ENCODE results near the gene HYCC1. TPM values are rescaled to one million over a fixed set of nuclear protein-coding genes. Genes with fewer than 3 reads are reported as not detected.

Gene HYCC1
- total and polyA plus RNA-seq, 2 donors (not counting 3 experiments of a cell fraction or from before 2014, with no cell fraction given) = 14.5 to 51.8 TPM

GRCh38 chr7:22996470-22996869, 17.5 kb downstream of the HYCC1 start:
- POLR2A ChIA-PET = no interaction called here
- CTCF ChIA-PET = interaction anchor here (1.1 to 1.5 kb wide), 2 partner anchors 9 to 436 kb away, joined by 3 to 4 read pairs; no protein-coding TSS in a partner anchor
- dilution Hi-C loops (cut with MboI; ENCODE audit: extremely low pct_ligation_motif_present, low sequenced_read_pairs) = no loop called here
- intact Hi-C loops (cut with micrococcal nuclease) = no loop called here
- Histone ChIP-seq H3K9ac (replicated peaks; ENCODE audit: extremely low read depth, insufficient read depth, low read length) (no peak overlapping the region), H3K27me3 (ENCODE audit: control insufficient read depth in 2 of 2, insufficient read depth in 2 of 2, low read length in 2 of 2) (no peaks in the 10 kb centered on the region), H3K36me3 (ENCODE audit: control insufficient read depth in 2 of 2, extremely low read depth in 1 of 2, insufficient read depth in 2 of 2, low read length in 2 of 2) (no peaks in the 10 kb centered on the region), H3K4me3 (replicated peaks in 1 of 3; ENCODE audit: insufficient read depth in 1 of 3, low read depth in 1 of 3, low read length in 3 of 3) (no peak overlapping the region), H3K4me2 (ENCODE audit: insufficient read depth, low read length) (no peak overlapping the region), H3K9me1 (replicated peaks; ENCODE audit: control insufficient read depth, extremely low read depth, insufficient read depth, low read length) (no peaks in the 10 kb centered on the region), H3K27ac (ENCODE audit: insufficient read depth, low read depth, low read length) (no peak overlapping the region), H3K9me3 (replicated peaks; ENCODE audit: control insufficient read depth, insufficient read depth, low read length) (no peaks in the 10 kb centered on the region), H3K4me1 (ENCODE audit: control insufficient read depth, extremely low read depth, insufficient read depth, low read length) (no peaks in the 10 kb centered on the region), H4K20me1 (replicated peaks; ENCODE audit: control insufficient read depth, extremely low read depth, insufficient read depth, low read length) (peaks cover 7% of the 10 kb centered on the region), H3K79me2 (ENCODE audit: control insufficient read depth, insufficient read depth, low read length) (peaks cover 30% of the 10 kb centered on the region), H2AFZ (ENCODE audit: low read depth, low read length) (no peak overlapping the region)
- FAIRE-seq (no peak), DNase-seq (ENCODE audit: low read depth, low spot score) (no peak)
- TF ChIP-seq POLR2AphosphoS5 (IDR thresholded peaks at IDR 0.05; ENCODE audit: insufficient read depth, low read depth, low read length) = no peak
- no peak for TF ChIP-seq POLR2A (IDR thresholded peaks at IDR 0.05; ENCODE audit: low read depth, low read length)
- no peak for TF ChIP-seq GATA2 (IDR thresholded peaks at IDR 0.05; ENCODE audit: insufficient read depth, insufficient read length, low read depth, low read length)
- no peak for TF ChIP-seq CTCF (IDR thresholded peaks at IDR 0.05; ENCODE audit: extremely low read depth in 1 of 2, insufficient read depth in 1 of 2, low read depth in 1 of 2, low read length in 2 of 2)
- no peak for TF ChIP-seq MAX (IDR thresholded peaks at IDR 0.05; ENCODE audit: insufficient read depth, insufficient read length)
- no peak for TF ChIP-seq EZH2 (IDR thresholded peaks at IDR 0.05; ENCODE audit: borderline replicate concordance, low read depth, low read length, severe bottlenecking)
- TF ChIP-seq JUN (IDR thresholded peaks at IDR 0.05; ENCODE audit: borderline replicate concordance, insufficient read depth, insufficient read length, low read depth) = no peak
- TF ChIP-seq MYC (IDR thresholded peaks at IDR 0.05; ENCODE audit: low read depth, low read length) = no peak
- TF ChIP-seq FOS (IDR thresholded peaks at IDR 0.05; ENCODE audit: borderline replicate concordance, insufficient read depth, low read length) = no peak
- no TSS peak for BruUV-seq (replicated peaks)

All from endothelial cell of umbilical vein (primary cell).